GM21528 (cell line): Measurements from ENCODE around the gene OTX1.

Experiments used
- ATAC-seq: cut with Tn5 transposase; IDR thresholded peaks from one replicate; pipeline ENCODE4 v1.9.1; 2021; ENCODE audit warnings: mild to moderate bottlenecking, moderate library complexity; ENCODE audit not compliant: unreplicated experiment, low FRiP score

The OTX1 gene

DNA sequence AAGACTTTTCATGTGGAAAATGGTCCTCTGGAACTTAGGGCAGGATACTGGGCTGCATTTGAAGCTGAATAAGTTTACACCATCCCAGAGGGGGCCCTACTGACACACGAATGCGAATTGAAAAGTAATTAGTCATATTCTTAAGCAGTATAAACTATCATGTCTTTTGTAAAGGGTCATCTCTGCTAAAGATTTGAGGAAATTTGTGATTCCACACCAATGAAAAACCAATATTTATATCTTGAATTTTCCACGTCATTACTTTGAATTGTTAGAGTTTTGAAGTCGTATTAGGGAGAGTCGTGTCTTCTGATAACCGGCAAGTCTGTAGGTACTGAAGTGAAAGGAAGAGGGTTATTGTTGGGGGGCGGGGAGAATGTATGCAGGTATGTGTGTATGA, 4.1 kb upstream of the OTX1 start:
- no peak for ATAC-seq

DNA sequence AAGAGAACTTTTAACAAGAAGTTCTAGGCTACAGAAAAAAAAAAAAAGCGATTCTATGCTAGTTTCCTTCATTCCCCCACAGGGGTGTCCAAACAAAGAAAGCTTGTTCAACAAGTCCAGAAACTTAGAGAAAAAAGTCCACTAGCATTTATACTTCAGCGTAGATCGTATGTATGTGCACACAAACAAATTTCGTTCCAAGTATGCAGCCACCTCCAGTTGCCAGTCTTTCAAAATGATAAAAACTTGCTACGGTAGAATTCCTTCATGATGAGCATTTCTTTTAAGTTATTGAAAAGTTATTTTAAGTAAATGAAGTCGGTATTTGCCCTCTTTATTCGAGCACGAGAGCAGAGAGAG, 3.7 kb upstream of the OTX1 start:
- no peak for ATAC-seq

DNA sequence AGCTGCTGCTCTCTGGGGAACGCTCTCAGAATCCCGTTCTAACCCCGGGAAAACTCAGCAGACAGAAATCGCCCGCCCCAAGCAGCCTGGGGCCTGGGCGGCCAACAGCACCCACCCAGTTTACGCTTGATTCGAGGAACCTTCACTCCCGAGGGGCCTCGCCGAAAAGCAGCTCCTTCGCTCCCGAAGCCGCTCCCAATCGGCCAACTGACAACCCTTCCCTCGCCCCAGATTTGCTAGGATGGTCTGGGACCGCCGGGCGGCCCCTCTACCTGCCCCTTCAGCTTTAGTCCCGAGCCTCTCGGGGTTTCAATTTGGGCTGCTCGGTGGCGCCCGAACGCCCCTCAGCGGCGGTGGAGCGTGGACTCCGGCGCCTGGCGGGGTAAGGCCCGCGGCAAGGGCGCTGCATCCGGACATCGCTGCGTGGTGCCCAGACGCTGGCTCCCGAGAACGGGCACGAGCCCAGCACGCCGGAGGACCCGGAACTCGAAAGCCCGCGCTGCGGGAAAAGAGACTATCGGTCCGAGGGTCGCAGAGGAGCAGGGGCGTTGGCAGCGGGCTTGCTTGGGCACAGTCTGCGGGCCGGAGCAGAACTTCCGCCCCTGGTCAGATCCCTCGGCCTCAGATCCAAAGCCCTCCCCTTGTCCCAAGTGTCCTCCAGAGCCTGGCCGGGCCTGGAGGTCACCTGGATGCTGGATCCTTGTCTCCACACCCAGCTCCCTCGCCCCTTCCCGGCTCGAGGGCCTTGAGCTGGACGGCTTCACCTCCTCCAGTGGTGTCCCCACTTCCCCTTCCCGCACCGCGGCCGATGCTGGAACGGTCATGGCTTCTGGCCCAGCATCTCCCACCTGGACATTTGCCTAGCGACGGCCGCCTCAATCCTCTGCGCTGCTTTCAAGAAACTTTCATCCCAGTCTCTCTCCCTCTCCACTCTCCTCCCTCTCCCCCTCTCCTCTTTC, 3.0 kb upstream of the OTX1 start:
- no peak for ATAC-seq

DNA sequence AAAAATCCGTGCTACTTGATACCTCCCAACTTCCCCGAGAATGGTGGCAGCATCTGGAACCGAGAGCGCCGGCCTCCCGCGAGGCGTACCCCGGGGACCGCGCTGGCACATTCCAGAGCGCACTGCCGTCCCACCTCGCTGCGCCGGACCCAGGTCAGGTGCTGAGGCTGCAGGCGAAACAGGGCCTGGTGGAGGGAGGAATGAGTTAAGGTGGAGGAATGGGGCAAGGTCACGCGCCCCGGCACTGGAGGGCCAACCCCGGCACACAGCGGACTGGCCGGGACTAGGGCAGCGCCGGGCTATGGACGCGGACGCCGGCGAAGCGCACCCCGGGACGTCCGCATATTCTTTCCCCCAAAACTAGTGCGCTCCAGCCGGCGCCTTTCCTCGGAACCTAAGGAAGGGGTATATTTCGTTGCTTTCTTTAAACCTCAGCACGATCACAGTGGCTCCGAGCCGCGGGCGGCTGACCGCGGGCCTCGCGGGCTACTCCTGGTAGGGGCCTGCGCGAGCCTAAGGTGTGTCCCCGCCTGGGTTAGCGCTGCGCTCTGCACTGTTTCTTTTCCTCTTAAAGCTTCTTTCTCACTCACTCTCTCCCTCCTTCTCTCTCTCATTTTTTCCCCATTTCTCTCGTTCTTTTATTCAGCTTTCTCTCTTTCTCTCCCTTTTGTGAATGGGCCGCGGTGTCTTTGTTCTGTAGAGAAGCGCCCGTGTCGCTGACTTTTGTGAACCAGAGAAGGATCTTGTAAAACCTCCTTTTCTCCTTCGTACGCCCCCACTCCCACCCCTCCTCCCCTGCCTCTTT, 2.1 kb upstream of the OTX1 start:
- no peak for ATAC-seq

DNA sequence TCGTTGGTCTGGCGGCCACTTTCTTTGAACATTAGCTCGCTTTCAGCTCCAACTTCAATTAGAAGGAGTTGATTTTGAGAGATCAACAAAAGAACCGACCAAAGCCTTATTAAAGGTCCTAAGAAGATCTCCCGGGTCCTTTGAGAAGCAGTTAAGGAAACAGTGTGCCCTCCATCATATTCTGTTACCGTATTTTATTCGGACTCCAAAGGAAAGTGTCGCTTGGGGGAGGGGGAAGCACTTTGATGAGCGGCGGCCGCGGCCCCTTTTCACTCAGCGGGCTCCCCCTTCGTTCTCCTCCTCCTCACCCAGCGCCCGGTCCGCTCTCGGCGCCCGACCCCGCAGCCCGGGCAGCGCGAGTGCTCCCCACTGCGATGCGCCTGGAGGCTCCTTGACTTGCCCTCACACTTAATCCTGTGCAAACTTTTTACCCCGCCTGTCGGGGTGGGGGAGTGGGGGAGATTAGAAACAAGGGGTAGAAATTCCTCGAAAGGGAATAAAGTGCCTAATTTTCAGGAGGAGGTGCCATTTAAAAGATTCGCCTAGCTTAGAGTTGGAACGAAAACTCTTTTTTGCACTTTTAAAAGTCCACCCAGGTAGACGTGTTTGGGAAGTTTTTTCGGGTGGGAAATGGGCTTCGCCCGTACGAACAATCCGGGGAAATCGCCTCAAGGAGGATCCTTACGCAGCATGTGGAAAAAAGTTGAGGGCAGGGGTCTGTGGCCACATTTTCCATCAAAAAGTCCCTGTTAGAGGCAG, 1.2 kb upstream of the OTX1 start:
- no peak for ATAC-seq

DNA sequence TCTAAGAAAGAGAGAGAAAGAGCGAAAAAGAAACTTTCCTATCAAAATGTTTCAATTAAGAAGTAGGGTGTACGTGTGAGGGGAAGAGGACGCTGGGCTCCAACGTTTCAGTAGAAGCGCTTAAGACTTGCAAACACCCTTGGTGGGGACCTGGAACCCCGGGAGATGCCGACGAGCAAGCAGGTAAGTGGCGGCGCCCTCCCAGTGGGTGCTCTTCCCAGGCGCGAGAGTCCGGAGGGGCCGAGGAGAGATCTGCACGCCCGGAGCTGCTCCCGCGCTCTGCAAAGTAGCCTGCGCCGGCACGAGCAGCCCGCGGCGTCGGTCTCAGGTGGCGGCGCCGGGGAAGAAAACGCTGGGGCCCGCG, 678 bp upstream of the OTX1 start:
- peak; percentile 31 for ATAC-seq

DNA sequence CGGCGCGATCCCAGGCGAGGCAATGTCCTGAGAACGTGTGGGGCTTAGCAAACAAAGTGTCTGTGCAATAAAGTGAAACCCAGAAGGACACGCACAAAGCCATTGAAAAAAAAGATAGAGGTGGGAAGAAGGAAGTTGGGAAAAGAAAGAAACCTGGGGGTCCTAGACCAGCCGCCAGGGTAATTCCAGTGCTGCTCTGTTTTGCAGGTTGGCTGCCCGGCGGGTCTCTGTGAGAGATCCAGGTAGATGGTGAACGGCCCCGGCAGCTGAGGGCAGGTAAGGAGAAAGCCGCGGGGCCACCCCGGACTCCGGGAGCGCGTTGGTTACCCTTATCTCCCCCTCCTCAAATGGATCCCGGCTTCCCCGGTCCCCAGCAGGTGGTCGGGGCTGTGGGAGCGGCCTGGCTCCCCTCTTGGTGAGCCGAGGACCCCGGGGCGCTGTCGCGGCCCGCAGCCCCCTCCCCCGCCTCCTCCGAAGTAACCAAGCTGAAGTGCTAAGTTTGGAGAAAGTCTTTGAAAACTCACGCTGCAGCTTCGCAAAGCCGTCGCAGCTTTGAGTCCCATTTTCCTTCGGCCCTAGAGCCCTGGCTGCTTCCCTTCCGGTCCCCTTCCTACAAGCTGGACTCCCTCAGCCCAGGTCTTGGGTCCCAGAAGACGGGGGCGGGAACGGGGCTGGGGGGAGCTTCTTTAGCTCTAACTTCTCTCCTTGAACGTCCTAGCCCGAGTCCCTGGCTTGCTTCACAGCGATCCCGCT, 588 bp downstream of the OTX1 start:
- no peak for ATAC-seq

DNA sequence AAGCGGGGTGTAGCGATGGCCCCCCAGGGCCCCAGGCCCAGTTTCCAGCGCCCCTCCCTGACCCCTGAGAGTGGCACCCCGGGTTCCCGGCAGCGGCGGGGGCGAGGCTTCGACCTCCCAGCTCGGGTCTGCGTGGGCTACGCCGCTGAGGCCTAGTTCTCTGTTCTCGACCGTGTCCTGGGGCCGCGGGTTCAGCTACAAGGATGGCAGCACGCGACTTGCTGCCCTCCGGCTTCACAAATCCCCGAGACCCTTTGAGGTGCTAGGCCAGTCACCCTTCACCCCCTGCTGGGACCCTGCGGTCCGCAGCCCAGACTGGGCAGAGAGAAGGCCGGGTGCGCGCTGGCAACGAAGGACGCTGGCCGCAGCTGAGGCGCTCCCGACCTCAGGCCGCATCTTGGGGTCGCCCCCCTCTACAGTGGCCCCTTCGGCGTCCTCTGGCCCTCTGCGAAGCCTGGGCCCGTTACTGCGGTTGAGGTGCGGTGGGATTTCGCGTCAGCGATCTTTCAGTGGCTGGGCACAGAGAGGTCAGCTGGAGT, 1.2 kb downstream of the OTX1 start:
- no peak for ATAC-seq

DNA sequence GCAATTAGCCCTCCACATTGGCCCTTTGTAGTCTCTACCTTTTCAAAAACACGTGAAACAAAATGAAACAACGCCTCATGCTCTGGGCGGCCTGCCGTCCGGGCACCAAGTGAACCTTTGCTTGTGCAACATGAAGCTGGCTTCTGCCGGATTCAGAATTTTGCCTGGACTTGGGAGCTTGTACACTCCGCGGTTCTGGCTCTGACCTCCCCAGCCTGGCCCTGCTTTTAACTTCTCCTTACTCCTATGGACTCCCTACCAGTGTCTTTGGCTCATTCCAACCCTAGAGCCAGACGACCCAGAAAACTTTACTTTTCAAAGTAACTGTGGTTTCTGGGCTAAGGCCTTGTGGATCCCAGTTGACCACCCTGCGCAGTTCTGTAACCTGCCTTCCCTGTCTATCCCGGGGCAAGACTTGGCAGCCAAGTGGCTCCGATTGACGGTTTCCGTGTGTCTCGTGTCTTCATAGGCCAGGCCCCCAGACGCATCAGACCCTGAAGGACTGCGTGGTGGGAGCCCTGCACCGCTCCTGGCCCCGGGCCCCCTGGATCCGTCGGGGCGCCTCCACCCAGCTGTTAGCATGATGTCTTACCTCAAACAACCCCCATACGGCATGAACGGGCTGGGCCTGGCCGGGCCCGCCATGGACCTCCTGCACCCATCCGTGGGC, 1.9 kb downstream of the OTX1 start:
- ATAC-seq = no peak

DNA sequence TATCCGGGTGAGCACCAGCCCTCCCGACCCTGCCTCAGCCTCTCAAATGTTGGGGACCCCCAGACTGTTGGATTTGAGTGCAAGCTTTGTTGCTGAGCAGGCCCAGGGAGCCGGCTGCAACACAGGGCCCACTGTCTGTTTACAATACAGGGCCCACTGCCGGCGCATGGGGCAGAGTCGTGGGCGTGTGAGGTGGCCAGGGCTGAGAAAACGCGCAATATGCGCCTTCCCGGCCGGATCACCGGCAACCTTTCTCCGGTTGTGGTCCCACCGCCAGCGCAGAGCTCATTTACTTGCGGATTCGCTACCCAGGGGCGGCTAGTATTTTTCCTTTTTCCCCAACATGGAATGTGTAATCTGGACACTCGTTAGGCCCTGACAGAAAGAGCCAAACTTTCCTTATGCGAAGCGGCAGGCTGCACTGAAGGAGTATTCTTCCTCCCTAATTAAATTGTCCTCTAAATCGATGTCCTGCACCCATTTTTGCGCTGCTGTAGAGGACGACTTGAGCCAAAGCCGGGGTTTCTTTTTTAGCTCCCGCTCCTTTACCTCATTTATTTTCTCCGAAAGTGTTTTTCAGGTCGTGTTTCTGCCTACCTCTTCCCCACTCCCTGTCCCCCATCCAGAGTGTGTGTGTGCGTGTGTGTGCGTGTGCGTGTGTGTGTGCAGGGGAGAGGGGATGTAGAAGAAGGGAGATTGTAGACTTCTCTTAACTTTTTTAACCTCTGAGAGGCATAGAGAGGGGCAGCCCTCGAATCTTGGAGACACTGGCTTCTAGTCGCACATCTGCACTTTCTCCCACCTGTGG, 2.7 kb downstream of the OTX1 start:
- ATAC-seq = no peak

DNA sequence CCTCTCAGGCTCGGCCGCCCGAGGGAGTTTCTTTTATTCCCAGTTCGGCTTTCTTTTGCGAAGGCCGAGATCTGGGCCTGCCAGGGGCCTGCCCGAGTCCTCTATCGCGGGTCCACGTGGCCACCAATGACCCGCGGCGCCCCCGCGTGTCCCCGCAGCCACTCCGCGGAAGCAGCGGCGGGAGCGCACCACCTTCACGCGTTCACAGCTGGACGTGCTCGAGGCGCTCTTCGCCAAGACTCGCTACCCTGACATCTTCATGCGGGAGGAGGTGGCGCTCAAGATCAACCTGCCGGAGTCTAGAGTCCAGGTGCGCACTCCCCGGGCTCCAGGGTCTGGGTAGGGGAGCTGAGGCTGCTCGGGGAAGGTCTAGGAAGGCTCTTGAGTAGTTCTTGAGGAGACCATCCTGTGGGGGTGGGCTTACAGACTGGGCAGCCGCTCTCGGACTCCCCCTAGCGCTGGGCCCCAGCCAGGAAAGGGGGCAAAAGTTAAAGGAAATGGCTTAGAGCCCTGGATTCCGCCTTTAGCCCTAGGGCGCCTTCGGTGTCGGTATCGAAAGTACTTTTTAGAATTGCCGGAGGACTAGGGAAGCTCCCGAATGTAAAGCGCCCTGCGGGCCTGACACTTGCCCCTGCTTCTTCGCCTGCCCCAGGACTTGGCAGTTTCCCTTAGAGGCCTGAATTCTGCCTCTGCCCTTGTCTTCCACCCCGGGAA, 3.4 kb downstream of the OTX1 start:
- ATAC-seq = no peak

DNA sequence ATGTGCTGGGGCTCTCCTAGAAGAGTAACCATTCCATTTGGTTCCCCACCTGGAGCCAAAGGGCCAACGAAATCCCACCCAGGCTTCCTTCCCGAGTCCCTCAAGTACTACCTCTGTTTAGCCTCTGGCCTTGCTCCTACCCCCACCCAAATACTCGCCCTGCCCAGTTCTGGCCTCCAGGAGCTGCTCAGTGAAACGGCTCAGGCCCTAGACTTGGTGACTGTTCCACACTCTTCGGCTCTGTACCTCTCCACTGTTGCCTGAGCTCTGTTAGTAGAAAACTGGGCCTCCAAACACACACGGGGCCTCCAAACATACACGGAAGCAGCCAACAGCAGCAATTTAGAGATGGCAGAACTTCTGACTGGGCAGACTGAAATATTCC, 4.2 kb downstream of the OTX1 start:
- no peak for ATAC-seq

DNA sequence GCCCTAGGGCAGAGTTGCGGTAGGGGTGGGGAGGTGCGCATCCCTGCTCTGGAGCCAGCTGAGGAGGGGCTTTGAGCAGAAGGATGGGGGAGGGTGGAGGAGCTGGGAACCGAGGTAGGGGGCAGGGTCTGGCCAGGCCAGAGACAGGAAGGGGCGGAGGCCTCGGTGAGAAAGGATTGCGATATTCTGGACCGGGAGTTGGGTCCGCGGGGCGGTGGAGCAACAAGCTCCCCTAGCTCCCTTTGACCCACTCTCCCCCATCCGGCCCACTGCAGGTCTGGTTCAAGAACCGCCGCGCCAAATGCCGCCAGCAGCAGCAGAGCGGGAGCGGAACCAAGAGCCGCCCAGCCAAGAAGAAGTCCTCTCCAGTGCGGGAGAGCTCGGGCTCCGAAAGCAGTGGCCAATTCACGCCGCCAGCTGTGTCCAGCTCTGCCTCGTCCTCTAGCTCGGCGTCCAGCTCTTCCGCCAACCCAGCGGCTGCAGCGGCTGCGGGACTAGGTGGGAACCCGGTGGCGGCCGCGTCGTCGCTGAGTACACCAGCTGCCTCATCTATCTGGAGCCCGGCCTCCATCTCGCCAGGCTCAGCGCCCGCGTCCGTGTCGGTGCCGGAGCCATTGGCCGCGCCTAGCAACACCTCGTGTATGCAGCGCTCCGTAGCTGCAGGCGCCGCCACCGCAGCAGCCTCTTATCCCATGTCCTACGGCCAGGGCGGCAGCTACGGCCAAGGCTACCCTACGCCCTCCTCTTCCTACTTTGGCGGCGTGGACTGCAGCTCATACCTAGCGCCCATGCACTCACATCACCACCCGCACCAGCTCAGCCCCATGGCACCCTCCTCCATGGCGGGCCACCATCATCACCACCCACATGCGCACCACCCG, 4.8 kb downstream of the OTX1 start:
- no peak for ATAC-seq

DNA sequence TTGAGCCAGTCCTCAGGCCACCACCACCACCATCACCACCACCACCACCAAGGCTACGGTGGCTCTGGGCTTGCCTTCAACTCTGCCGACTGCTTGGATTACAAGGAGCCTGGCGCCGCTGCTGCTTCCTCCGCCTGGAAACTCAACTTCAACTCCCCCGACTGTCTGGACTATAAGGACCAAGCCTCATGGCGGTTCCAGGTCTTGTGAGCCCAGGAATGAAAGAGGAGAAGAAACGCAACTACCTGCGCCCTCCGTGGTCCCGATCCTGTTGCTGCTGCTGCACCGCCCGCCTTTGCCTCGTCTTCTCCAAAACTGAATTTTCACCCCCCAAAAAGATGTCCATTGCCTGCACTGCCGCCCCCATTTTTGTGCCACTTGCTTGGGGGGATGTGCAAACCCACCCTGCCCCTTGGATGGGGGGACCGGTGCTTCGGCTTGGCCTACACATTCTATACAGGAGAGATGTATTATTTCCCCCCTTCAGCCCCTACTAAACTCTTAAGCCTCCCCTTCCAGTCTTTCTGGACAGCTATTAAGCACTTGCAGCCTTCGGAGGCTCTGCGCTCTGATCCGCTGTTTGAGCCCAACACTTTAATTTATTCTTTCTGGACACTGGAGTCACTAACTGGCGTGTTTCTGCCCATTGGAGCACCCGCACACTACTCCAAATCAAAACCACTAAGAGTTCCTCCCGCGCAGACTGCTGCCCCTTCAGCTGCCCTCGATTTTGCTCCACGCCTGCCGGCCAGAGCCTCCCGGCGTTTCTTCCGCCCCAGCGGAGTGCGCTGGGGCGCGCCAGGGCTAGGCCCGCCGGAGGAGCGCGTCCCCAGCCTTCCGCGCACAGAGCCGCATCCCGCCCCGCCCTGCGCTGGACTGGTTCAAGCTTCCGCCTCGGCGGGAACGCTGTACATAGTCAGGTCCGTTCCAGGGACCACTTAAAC, 5.7 kb downstream of the OTX1 start:
- ATAC-seq = no peak

DNA sequence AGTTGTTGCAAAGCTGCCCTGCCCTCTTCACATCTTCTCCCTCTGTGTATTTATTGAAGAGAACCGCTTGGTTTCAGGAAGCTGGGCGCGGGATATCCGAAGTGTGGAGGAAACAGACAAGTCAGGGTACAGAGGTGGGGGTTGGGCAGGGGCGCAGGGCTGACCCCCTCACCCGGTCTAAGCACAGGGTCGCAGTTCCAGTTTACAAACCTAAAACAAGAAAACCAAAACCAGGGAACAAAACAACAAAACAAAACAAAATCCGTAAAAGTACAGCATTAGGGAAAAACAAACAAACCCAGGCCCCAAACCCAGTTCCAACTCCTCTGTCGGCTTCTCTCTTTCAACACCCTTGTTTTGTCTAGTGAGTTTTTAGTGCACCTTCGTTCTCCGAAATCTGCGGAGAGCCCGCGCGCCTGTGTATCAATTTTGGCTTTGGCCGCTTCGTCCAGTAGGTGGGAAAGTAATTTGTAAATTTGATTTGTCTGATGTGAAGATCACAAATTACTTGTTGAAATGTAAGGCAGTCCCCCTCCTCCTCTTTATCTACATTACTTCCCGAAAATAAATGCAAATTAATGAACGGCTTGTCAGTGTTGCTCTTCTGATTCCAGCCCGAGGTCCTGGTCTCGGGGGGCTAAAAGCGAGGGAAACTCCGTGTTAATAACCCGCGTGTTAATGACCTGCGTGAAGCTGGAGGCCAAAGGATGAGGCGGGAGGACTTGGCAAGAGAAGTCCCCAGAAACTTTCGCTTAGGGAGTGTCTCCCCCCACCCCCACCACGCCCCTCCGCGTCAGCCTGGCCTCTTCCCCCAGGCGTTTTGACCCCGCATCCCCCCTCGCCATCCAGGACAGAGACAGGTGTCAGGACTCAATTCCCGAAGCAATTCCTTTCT, 6.9 kb downstream of the OTX1 start:
- no peak for ATAC-seq
